ENCODE results near the gene LINGO1.

LINGO1 gene

GRCh38 chr15:77595231-77595630 is 37.5 kb downstream of the LINGO1 start:
- DNase-seq (ENCODE audit: low read depth) = no peak

GRCh38 chr15:77592758-77593157 is 40.0 kb downstream of the LINGO1 start:
- no peak for DNase-seq (ENCODE audit: low read depth)

- no peak for DNase-seq (ENCODE audit: low read depth)
Measured at GRCh38 chr15:77591968-77592613, 40.6 kb downstream of the LINGO1 start.

- no peak for DNase-seq (ENCODE audit: low read depth)
Measured at GRCh38 chr15:77589839-77590238, 42.9 kb downstream of the LINGO1 start.

GRCh38 chr15:77588126-77588525 is 44.6 kb downstream of the LINGO1 start:
- DNase-seq (ENCODE audit: low read depth) = no peak

GRCh38 chr15:77584691-77585090 is 48.0 kb downstream of the LINGO1 start:
- no peak for DNase-seq (ENCODE audit: low read depth)

- DNase-seq (ENCODE audit: low read depth) = no peak
Measured at GRCh38 chr15:77584201-77584600, 48.5 kb downstream of the LINGO1 start.

- no peak for DNase-seq (ENCODE audit: low read depth)
Measured at GRCh38 chr15:77582763-77583162, 49.9 kb downstream of the LINGO1 start.

- DNase-seq (ENCODE audit: low read depth) = no peak
Measured at GRCh38 chr15:77581896-77582569, 50.7 kb downstream of the LINGO1 start.

- no peak for DNase-seq (ENCODE audit: low read depth)
Measured at GRCh38 chr15:77580996-77581682, 51.6 kb downstream of the LINGO1 start.

GRCh38 chr15:77579498-77580188 is 53.1 kb downstream of the LINGO1 start:
- no peak for DNase-seq (ENCODE audit: low read depth)

GRCh38 chr15:77578641-77579372 is 53.9 kb downstream of the LINGO1 start:
- no peak for DNase-seq (ENCODE audit: low read depth)

GRCh38 chr15:77577366-77577950 is 55.3 kb downstream of the LINGO1 start:
- DNase-seq (ENCODE audit: low read depth) = no peak

- no peak for DNase-seq (ENCODE audit: low read depth)
Measured at GRCh38 chr15:77576538-77576937, 56.2 kb downstream of the LINGO1 start.

GRCh38 chr15:77575203-77575934 is 57.3 kb downstream of the LINGO1 start:
- DNase-seq (ENCODE audit: low read depth) = no peak

GRCh38 chr15:77574521-77575202 is 58.0 kb downstream of the LINGO1 start:
- no peak for DNase-seq (ENCODE audit: low read depth)

- no peak for DNase-seq (ENCODE audit: low read depth)
Measured at GRCh38 chr15:77573802-77574201, 58.9 kb downstream of the LINGO1 start.

GRCh38 chr15:77572186-77572585 is 60.5 kb downstream of the LINGO1 start:
- DNase-seq (ENCODE audit: low read depth) = no peak

- DNase-seq (ENCODE audit: low read depth) = no peak
Measured at GRCh38 chr15:77571741-77572140, 61.0 kb downstream of the LINGO1 start.

- DNase-seq (ENCODE audit: low read depth) = no peak
Measured at GRCh38 chr15:77571181-77571580, 61.5 kb downstream of the LINGO1 start.

All from activated T-helper 9 cell treated with anti-CD3 and anti-CD28 coated beads, Interleukin-2, amount 50 U/mL, for 16 hours (primary cell).